CD4-positive, CD25-positive, alpha-beta regulatory T cell (primary cell): ENCODE results near the gene RBM10. TPM values are rescaled to one million over a fixed set of nuclear protein-coding genes. Genes with fewer than 3 reads are reported as not detected.

ENCODE experiments used
- ATAC-seq, 2 donors: fragments of 150-1000 bp; cut with Tn5 transposase; one replicate each; pipeline ENCODE4 v1.10.0; 2021; ENCODE audit warnings: low read depth in 2 of 2, moderate number of reproducible peaks in 2 of 2, moderate library complexity in 1 of 2
- DNase-seq, 3 donors: peaks; one replicate each; pipeline versions ENCODE4 v3.0.0 to v3.0.0-alpha.2; 2012 to 2022; ENCODE audit warnings: mixed read lengths in 1 of 3
- H3K27ac ChIP-seq: one replicate; pipeline ENCODE4 v1.7.0; 2013; ENCODE audit warnings: mild to moderate bottlenecking, low read length; ENCODE audit not compliant: insufficient read depth, poor library complexity, severe bottlenecking
- H3K27me3 ChIP-seq: one replicate; pipeline ENCODE4 v1.7.0; 2013; ENCODE audit warnings: low read length; ENCODE audit not compliant: control insufficient read depth, insufficient read depth
- H3K36me3 ChIP-seq: one replicate; pipeline ENCODE4 v1.7.0; 2013; ENCODE audit warnings: mild to moderate bottlenecking, low read length, moderate library complexity; ENCODE audit not compliant: control insufficient read depth, insufficient read depth
- H3K4me1 ChIP-seq: 2 replicates; pipeline ENCODE4 v1.7.0; 2013; ENCODE audit warnings: mild to moderate bottlenecking, low read length; ENCODE audit not compliant: insufficient read depth, control insufficient read depth, poor library complexity, severe bottlenecking
- H3K4me3 ChIP-seq: one replicate; pipeline ENCODE4 v1.7.0; 2013; ENCODE audit warnings: low read depth, mild to moderate bottlenecking, low read length, moderate library complexity
- H3K9me3 ChIP-seq, 2 experiments: 1 replicate in 1 of 2; 2 replicates in 1 of 2; pipeline ENCODE4 v1.7.0; 2013; ENCODE audit warnings: low read length in 2 of 2, mild to moderate bottlenecking in 1 of 2, moderate library complexity in 1 of 2; ENCODE audit not compliant: control insufficient read depth in 2 of 2
- H3K27ac Mint-ChIP-seq, 3 donors: one replicate each; pipeline ENCODE4 v1.8.0; 2020 to 2022; ENCODE audit warnings: mild to moderate bottlenecking in 3 of 3, mixed read lengths in 3 of 3, moderate library complexity in 2 of 3
- H3K27me3 Mint-ChIP-seq: one replicate; pipeline ENCODE4 v1.8.0; 2022; ENCODE audit warnings: mild to moderate bottlenecking, mixed read lengths
- H3K36me3 Mint-ChIP-seq: one replicate; pipeline ENCODE4 v1.8.0; 2020; ENCODE audit warnings: mixed read lengths
- H3K4me1 Mint-ChIP-seq, 4 donors: one replicate each; pipeline ENCODE4 v1.8.0; 2020 to 2022; ENCODE audit warnings: mixed read lengths in 4 of 4, mild to moderate bottlenecking in 1 of 4
- H3K4me3 Mint-ChIP-seq, 4 donors: one replicate each; pipeline ENCODE4 v1.8.0; 2020 to 2022; ENCODE audit warnings: mild to moderate bottlenecking in 4 of 4, mixed read lengths in 4 of 4, moderate library complexity in 3 of 4
- H3K9me3 Mint-ChIP-seq, 7 donors: one replicate each; pipeline ENCODE4 v1.8.0; 2020 to 2022; ENCODE audit warnings: mixed read lengths in 7 of 7, mild to moderate bottlenecking in 3 of 7, moderate library complexity in 2 of 7
- polyA plus RNA-seq, 4 donors: library from polyadenylated mRNA; unstranded; fragments of 300-500 nt; fragmentation: Illumina TruSeq; gene quantifications; one replicate each; pipeline ENCODE4 v1.2.3, GENCODE V29; 2021
- total RNA-seq: library from RNA; stranded (reverse); gene quantifications from one replicate; pipeline ENCODE4 v1.2.3, GENCODE V29; 2022

The RBM10 gene
- total and polyA plus RNA-seq, 5 donors from 2014 or later, result 17.9 to 37.6 (median 22.5) TPM

GRCh38 chrX:47180346-47180745, 35.3 kb downstream of the RBM10 start:
- ATAC-seq (no peak), DNase-seq (no peak)
- Histone ChIP-seq H3K36me3 (peaks cover 56% of the 10 kb centered on the region), H3K9me3 (no peaks in the 10 kb centered on the region), H3K4me3 (no peak overlapping the region), H3K27ac (no peak overlapping the region), H3K27me3 (no peaks in the 10 kb centered on the region), H3K4me1 (no peaks in the 10 kb centered on the region)
- peaks cover 10% of the 10 kb centered on the region for H3K36me3 Mint-ChIP-seq
- no peak overlapping the region for H3K27ac Mint-ChIP-seq
- no peak overlapping the region for H3K4me3 Mint-ChIP-seq
- no peaks in the 10 kb centered on the region for H3K27me3 Mint-ChIP-seq
- H3K4me1 Mint-ChIP-seq, result no peaks in the 10 kb centered on the region
- H3K9me3 Mint-ChIP-seq, result peaks cover 0 to 1% (median 0%) of the 10 kb centered on the region in 7 donors

DNA sequence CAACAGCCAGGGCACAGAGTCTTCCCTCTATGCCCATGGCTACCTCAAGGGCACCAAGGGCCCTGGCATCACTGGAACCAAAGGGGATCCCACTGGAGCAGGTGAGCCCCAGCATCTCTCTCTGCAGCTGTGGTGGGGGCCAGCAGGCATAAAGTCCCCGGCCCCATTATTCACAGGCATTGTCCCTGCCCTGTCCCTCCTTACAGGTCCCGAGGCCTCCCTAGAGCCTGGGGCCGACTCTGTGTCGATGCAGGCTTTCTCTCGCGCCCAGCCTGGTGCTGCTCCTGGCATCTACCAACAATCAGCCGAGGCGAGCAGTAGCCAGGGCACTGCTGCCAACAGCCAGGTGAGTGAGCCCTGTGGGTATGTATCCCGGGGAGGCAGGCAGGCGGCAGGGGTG, 36.3 kb downstream of the RBM10 start:
- H3K4me1 Mint-ChIP-seq, result no peaks in the 10 kb centered on the region
- H3K27ac ChIP-seq, result no peak overlapping the region
- peaks cover 58% of the 10 kb centered on the region for H3K36me3 ChIP-seq
- no peaks in the 10 kb centered on the region for H3K9me3 ChIP-seq
- H3K9me3 Mint-ChIP-seq, result peaks cover 0 to 1% (median 0%) of the 10 kb centered on the region in 7 donors
- H3K27me3 Mint-ChIP-seq, result no peaks in the 10 kb centered on the region
- no peak overlapping the region for H3K4me3 ChIP-seq
- H3K36me3 Mint-ChIP-seq, result peaks cover 14% of the 10 kb centered on the region
- H3K4me3 Mint-ChIP-seq, result no peak overlapping the region
- H3K27me3 ChIP-seq, result no peaks in the 10 kb centered on the region
- ATAC-seq (no peak), DNase-seq (no peak)
- H3K27ac Mint-ChIP-seq, result no peak overlapping the region
- no peaks in the 10 kb centered on the region for H3K4me1 ChIP-seq

GRCh38 chrX:47182106-47182700, 37.2 kb downstream of the RBM10 start:
- H3K4me1 Mint-ChIP-seq, result no peaks in the 10 kb centered on the region
- Histone ChIP-seq H3K27ac (no peak overlapping the region), H3K4me3 (no peak overlapping the region), H3K9me3 (no peaks in the 10 kb centered on the region), H3K27me3 (no peaks in the 10 kb centered on the region), H3K36me3 (peaks cover 53% of the 10 kb centered on the region), H3K4me1 (no peaks in the 10 kb centered on the region)
- no peaks in the 10 kb centered on the region for H3K27me3 Mint-ChIP-seq
- H3K27ac Mint-ChIP-seq, result no peak overlapping the region
- H3K9me3 Mint-ChIP-seq, result peaks cover 0 to 1% (median 0%) of the 10 kb centered on the region in 7 donors
- ATAC-seq, result no peak
- H3K36me3 Mint-ChIP-seq, result peaks cover 14% of the 10 kb centered on the region
- no peak overlapping the region for H3K4me3 Mint-ChIP-seq
- no peak for DNase-seq

DNA sequence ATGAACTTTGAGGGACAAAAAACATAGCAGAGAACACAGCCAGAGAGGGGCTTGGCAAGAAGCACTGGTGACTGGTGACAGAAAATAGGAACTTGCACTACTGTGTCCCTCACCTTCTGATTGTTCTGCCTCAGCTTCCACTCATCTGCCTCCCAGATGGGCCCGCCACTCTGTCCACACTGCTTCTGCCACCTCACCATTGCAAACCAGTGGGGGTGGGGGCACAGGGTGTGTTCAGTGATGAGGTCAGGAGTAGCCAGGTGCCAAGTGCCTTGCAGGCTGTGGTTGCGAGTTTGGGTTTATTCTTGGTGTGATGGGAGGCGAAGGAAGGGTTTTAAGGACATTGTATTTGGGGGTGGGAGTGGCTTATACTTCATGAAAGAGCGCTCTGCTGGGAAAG, 39.5 kb downstream of the RBM10 start:
- Mint-ChIP-seq H3K9me3 (no peaks in the 10 kb centered on the region), H3K27me3 (no peaks in the 10 kb centered on the region), H3K4me1 (peaks cover 0 to 5% (median 0%) of the 10 kb centered on the region in 4 donors), H3K27ac (no peak overlapping the region), H3K4me3 (no peak overlapping the region), H3K36me3 (peaks cover 4% of the 10 kb centered on the region)
- peaks cover 36% of the 10 kb centered on the region for H3K36me3 ChIP-seq
- no peaks in the 10 kb centered on the region for H3K4me1 ChIP-seq
- H3K4me3 ChIP-seq, result no peak overlapping the region
- DNase-seq (no peak), ATAC-seq (no peak)
- H3K9me3 ChIP-seq, result no peaks in the 10 kb centered on the region
- no peaks in the 10 kb centered on the region for H3K27me3 ChIP-seq
- no peak overlapping the region for H3K27ac ChIP-seq

DNA sequence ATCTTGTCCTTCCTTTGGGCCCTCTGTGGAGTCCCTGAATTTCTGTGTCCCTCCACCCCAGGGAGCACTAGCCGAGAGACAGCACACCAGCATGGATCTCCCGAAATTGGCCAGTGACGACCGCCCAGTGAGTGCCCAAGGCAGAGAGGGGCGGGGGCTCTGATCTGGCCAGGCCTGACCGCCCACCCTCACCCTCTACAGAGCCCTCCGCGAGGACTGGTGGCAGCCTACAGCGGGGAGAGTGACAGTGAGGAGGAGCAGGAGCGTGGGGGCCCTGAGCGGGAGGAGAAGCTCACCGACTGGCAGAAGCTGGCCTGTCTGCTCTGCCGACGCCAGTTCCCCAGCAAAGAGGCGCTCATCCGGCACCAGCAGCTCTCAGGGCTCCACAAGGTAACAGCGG, 40.2 kb downstream of the RBM10 start:
- Mint-ChIP-seq H3K4me3 (no peak overlapping the region), H3K27ac (no peak overlapping the region), H3K36me3 (peaks cover 4% of the 10 kb centered on the region), H3K27me3 (no peaks in the 10 kb centered on the region), H3K9me3 (no peaks in the 10 kb centered on the region), H3K4me1 (peaks cover 0 to 5% (median under 1%) of the 10 kb centered on the region in 4 donors)
- H3K9me3 ChIP-seq, result no peaks in the 10 kb centered on the region
- peaks cover 36% of the 10 kb centered on the region for H3K36me3 ChIP-seq
- no peak overlapping the region for H3K27ac ChIP-seq
- no peak overlapping the region for H3K4me3 ChIP-seq
- no peak for ATAC-seq
- DNase-seq, result no peak
- H3K27me3 ChIP-seq, result no peaks in the 10 kb centered on the region
- H3K4me1 ChIP-seq, result no peaks in the 10 kb centered on the region

DNA sequence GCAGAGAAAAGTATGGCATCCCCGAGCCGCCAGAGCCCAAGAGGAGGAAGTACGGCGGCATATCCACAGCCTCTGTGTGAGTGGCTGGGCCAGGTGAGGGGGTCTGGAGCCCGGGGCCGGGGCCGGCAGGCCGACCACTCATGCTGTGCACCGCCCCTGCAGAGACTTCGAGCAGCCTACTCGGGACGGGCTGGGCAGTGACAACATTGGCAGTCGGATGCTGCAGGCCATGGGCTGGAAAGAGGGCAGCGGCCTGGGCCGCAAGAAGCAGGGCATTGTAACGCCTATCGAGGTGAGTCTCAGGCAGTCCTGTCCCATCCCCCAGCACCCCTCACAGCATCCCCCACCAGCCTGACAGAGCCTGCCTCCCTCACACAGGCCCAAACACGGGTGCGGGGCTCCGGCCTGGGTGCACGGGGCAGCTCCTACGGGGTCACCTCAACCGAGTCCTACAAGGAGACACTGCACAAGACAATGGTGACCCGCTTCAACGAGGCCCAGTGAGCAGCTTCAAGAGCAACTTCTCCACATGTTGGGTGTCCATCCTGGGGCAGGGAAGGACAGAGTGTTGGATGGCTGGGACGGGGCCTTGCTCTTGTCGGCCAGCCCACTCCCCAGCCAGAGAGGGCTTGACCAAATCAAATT, 41.2 kb downstream of the RBM10 start:
- Mint-ChIP-seq H3K27ac (no peak overlapping the region), H3K4me1 (peaks cover 0 to 13% (median 7%) of the 10 kb centered on the region in 4 donors), H3K9me3 (no peaks in the 10 kb centered on the region), H3K36me3 (peaks cover 4% of the 10 kb centered on the region), H3K27me3 (no peaks in the 10 kb centered on the region), H3K4me3 (no peak overlapping the region)
- no peak for DNase-seq
- Histone ChIP-seq H3K27me3 (no peaks in the 10 kb centered on the region), H3K27ac (no peak overlapping the region), H3K4me3 (no peak overlapping the region), H3K4me1 (peaks cover 5% of the 10 kb centered on the region), H3K36me3 (peaks cover 29% of the 10 kb centered on the region), H3K9me3 (no peaks in the 10 kb centered on the region)
- ATAC-seq, result no peak

- DNase-seq, result no peak
- Mint-ChIP-seq H3K27me3 (no peaks in the 10 kb centered on the region), H3K9me3 (no peaks in the 10 kb centered on the region), H3K36me3 (peaks cover 4% of the 10 kb centered on the region), H3K27ac (no peak overlapping the region), H3K4me1 (peaks cover 0 to 20% (median 12%) of the 10 kb centered on the region in 4 donors), H3K4me3 (no peak overlapping the region)
- Histone ChIP-seq H3K27ac (no peak overlapping the region), H3K9me3 (no peaks in the 10 kb centered on the region), H3K36me3 (peaks cover 20% of the 10 kb centered on the region), H3K27me3 (no peaks in the 10 kb centered on the region), H3K4me1 (peaks cover 12% of the 10 kb centered on the region), H3K4me3 (no peak overlapping the region)
- no peak for ATAC-seq
Observed at GRCh38 chrX:47187106-47187677, 42.2 kb downstream of the RBM10 start.

GRCh38 chrX:47189906-47190305, 44.9 kb downstream of the RBM10 start:
- Histone ChIP-seq H3K36me3 (peaks cover 15% of the 10 kb centered on the region), H3K9me3 (no peaks in the 10 kb centered on the region), H3K4me3 (no peak overlapping the region), H3K27ac (no peak overlapping the region), H3K27me3 (no peaks in the 10 kb centered on the region), H3K4me1 (peaks cover 29% of the 10 kb centered on the region)
- Mint-ChIP-seq H3K27me3 (no peaks in the 10 kb centered on the region), H3K9me3 (no peaks in the 10 kb centered on the region), H3K36me3 (peaks cover 4% of the 10 kb centered on the region), H3K4me1 (peaks cover 3 to 42% (median 22%) of the 10 kb centered on the region in 4 donors), H3K4me3 (no peak overlapping the region), H3K27ac (no peak overlapping the region)
- ATAC-seq (no peak), DNase-seq (no peak)
